ENCODE data around the gene DNAJC5G.

DNA sequence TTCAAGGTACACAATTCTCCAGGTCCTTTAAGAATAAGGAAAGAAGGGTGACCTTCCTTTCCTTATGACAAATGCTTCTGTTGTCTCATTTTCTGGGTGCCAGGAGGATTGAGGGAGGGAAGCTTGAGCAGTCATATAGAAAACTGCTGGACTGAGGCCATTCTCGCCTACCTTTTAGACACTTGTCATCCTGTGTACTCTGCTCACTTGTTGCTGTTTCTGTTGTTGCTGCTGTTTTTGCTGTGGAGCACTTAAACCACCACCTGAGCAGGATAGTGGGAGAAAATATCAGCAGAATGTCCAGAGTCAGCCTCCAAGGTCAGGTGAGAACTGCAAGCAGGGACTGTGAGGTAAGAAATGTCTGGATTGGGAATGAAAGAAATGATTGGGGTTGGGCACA lies 2.8 kb downstream of the DNAJC5G start:
- TF ChIP-seq, protein P1, sequence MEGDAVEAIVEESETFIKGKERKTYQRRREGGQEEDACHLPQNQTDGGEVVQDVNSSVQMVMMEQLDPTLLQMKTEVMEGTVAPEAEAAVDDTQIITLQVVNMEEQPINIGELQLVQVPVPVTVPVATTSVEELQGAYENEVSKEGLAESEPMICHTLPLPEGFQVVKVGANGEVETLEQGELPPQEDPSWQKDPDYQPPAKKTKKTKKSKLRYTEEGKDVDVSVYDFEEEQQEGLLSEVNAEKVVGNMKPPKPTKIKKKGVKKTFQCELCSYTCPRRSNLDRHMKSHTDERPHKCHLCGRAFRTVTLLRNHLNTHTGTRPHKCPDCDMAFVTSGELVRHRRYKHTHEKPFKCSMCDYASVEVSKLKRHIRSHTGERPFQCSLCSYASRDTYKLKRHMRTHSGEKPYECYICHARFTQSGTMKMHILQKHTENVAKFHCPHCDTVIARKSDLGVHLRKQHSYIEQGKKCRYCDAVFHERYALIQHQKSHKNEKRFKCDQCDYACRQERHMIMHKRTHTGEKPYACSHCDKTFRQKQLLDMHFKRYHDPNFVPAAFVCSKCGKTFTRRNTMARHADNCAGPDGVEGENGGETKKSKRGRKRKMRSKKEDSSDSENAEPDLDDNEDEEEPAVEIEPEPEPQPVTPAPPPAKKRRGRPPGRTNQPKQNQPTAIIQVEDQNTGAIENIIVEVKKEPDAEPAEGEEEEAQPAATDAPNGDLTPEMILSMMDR (conservative IDR thresholded peaks at IDR 0.05; ENCODE audit: low read depth, low read length) = no peak
- TF ChIP-seq EZH2 (IDR thresholded peaks at IDR 0.05; ENCODE audit: low read length, unreplicated experiment) (no peak), EZH2phosphoT487 (IDR thresholded peaks at IDR 0.05; ENCODE audit: borderline replicate concordance, low read length) (no peak)

Measured in PC-3 (cell line).